HG02763 (cell line): Measurements from ENCODE around the gene TMEM131.
"Not testable (repeated sequence)": the region's sequence is repeated elsewhere in the genome, so short reads cannot be mapped to it uniquely, and the experiment has no call there.

Experiments used
- ATAC-seq: cut with Tn5 transposase; IDR thresholded peaks from one replicate; pipeline ENCODE4 v1.9.1; 2021; ENCODE audit warnings: mild to moderate bottlenecking, moderate library complexity; ENCODE audit not compliant: unreplicated experiment

TMEM131 gene

GRCh38 chr2:97714950-97715652 lies 280.6 kb downstream of the TMEM131 start:
- ATAC-seq = no peak

- no peak for ATAC-seq
Measured at GRCh38 chr2:97714084-97714949, 281.4 kb downstream of the TMEM131 start.

GRCh38 chr2:97713296-97714083 lies 282.3 kb downstream of the TMEM131 start, which contains the start of gene ZAP70:
Gene ZAP70 (plus strand): TSS chr2:97713576. CDS start chr2:97724037, 10,461 bp downstream.
- no peak for ATAC-seq

- no peak for ATAC-seq
Measured at GRCh38 chr2:97712693-97713295, 283.0 kb downstream of the TMEM131 start.

GRCh38 chr2:97712175-97712574 lies 283.6 kb downstream of the TMEM131 start:
- ATAC-seq = not testable (repeated sequence)

GRCh38 chr2:97711394-97711711 lies 284.4 kb downstream of the TMEM131 start:
- ATAC-seq = no peak

GRCh38 chr2:97708608-97709007 lies 287.1 kb downstream of the TMEM131 start:
- no peak for ATAC-seq

- ATAC-seq = no peak
Measured at GRCh38 chr2:97708048-97708380, 287.7 kb downstream of the TMEM131 start.

- ATAC-seq = no peak
Measured at GRCh38 chr2:97707362-97708047, 288.2 kb downstream of the TMEM131 start.

GRCh38 chr2:97706708-97707345 lies 288.9 kb downstream of the TMEM131 start:
- no peak for ATAC-seq
